PC-9 (cell line): ENCODE measurements around the gene ZFYVE9. TPM values are rescaled to one million over a fixed set of nuclear protein-coding genes. Genes with fewer than 3 reads are reported as not detected.
"Not testable (repeated sequence)": the region's sequence is repeated elsewhere in the genome, so short reads cannot be mapped to it uniquely, and the experiment has no call there.

Experiments used
- BruUV-seq: library from RNA; stranded (reverse); fragments of 400-500 nt; replicated peaks from 2 replicates; lab custom pipeline; 2021; lab: Mats Ljungman, UMichigan
- CTCF ChIA-PET: fragments of 300-600 bp; sonication (Branson Sonifier 250); formaldehyde crosslinking; loops from one replicate; lab custom pipeline; 2022; ENCODE audit warnings: antibody characterized with exemption; lab: Charles Lee
- POLR2A ChIA-PET: fragments of 300-600 bp; sonication (Branson Sonifier 250); formaldehyde crosslinking; loops from one replicate; lab custom pipeline; 2022; ENCODE audit warnings: antibody characterized with exemption; ENCODE audit not compliant: unreplicated experiment; lab: Charles Lee
- DNase-seq, 2 experiments: peaks; one replicate each; pipeline versions ENCODE4 v3.0.0 to v3.0.0-alpha.2; 2015 to 2022; ENCODE audit warnings: mixed read lengths in 1 of 2
- H2AFZ ChIP-seq: fragments of 200-600 bp; sonication (generic); 2 replicates; pipeline ENCODE4 v1.8.1; 2017; ENCODE audit warnings: antibody characterized with exemption
- H3F3A ChIP-seq: fragments of 200-600 bp; sonication (generic); 2 replicates; pipeline ENCODE4 v1.8.1; 2017; ENCODE audit warnings: antibody characterized with exemption, mild to moderate bottlenecking, low read depth; ENCODE audit not compliant: insufficient read depth
- H3K27ac ChIP-seq: fragments of 200-600 bp; sonication (generic); 2 replicates; pipeline ENCODE4 v1.6.1; 2016; ENCODE audit warnings: mixed run types
- H3K27me3 ChIP-seq: fragments of 200-600 bp; sonication (generic); 2 replicates; pipeline ENCODE4 v1.6.1; 2016; ENCODE audit warnings: low read depth, mixed run types; ENCODE audit not compliant: insufficient read depth
- H3K36me3 ChIP-seq: fragments of 200-600 bp; sonication (generic); 2 replicates; pipeline ENCODE4 v1.6.1; 2016; ENCODE audit warnings: low read depth, mixed run types
- H3K4me1 ChIP-seq: fragments of 200-600 bp; sonication (generic); replicated peaks from 2 replicates; pipeline ENCODE4 v1.6.1; 2016; ENCODE audit warnings: mixed run types; ENCODE audit not compliant: insufficient read depth
- H3K4me2 ChIP-seq: fragments of 200-600 bp; sonication (generic); 2 replicates; pipeline ENCODE4 v1.6.1; 2017; ENCODE audit warnings: mixed run types
- H3K4me3 ChIP-seq: fragments of 200-600 bp; sonication (generic); 2 replicates; pipeline ENCODE4 v1.6.1; 2016; ENCODE audit warnings: mixed run types
- H3K79me2 ChIP-seq: fragments of 200-600 bp; sonication (generic); 2 replicates; pipeline ENCODE4 v1.6.1; 2017; ENCODE audit warnings: low read depth, mixed run types
- H3K9me2 ChIP-seq: fragments of 200-600 bp; sonication (generic); 2 replicates; pipeline ENCODE4 v1.8.1; 2017; ENCODE audit warnings: mild to moderate bottlenecking; ENCODE audit not compliant: insufficient read depth
- H3K9me3 ChIP-seq: fragments of 200-600 bp; sonication (generic); 2 replicates; pipeline ENCODE4 v1.8.1; 2016; ENCODE audit warnings: low read depth; ENCODE audit not compliant: insufficient read depth
- H4K20me1 ChIP-seq: fragments of 200-600 bp; sonication (generic); 2 replicates; pipeline ENCODE4 v1.8.1; 2017; ENCODE audit not compliant: insufficient read depth
- EZH2 ChIP-seq: fragments of 200-600 bp; sonication (generic); IDR thresholded peaks from 2 replicates; pipeline ENCODE4 v1.8.0; 2017; ENCODE audit warnings: antibody characterized with exemption, low read depth
- intact Hi-C: fragments of 100-400 bp; cut with micrococcal nuclease; formaldehyde crosslinking; loops from one replicate; pipeline ENCODE4 v1.10.0; 2022; ENCODE audit not compliant: unreplicated experiment
- total RNA-seq: library from RNA; stranded (reverse); gene quantifications from 2 replicates; pipeline ENCODE4 v1.2.3, GENCODE V29; 2021
- TF ChIP-seq, protein P1 (sequence below): fragments of 200-600 bp; sonication (generic); conservative IDR thresholded peaks from 2 replicates; pipeline ENCODE4 v1.6.1; 2017; ENCODE audit warnings: mixed run types, antibody characterized with exemption, mild to moderate bottlenecking, moderate library complexity

The ZFYVE9 gene
- total RNA-seq, 1 experiment from 2014 or later, result 20.7 TPM

DNA sequence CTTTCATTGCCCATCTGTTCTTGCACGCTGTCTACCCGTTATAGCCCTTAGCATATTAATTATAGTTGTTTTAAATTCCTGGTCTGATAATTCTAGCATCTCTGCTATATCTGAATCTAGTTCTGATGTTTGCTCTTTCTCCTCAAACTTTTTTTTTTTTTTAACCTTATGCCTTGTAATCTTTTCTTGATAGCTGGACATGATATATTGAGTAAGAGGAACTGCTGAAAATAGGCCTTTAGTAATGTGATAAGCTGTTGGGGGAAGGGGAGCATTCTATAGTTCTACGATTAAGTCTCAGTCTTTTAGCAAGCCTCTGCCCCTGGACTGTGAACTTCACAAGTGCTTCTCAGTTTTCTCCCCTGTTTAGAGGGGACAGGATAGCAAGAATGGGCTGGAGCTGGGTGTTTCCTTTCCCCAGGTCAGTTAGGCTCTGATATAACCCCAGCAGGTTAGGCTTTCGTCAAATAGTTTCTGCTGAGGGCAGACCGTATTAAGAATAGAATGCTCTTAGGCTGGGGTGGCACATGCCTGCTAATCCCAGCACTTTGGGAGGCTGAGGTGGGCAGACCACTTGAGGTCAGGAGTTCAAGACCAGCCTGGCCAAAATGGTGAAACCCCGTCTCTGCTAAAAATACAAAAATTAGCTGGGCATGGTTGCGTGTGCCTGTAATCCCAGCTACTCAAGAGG is 62.2 kb downstream of the ZFYVE9 start:
- Histone ChIP-seq H3K9me3 (no peaks in the 10 kb centered on the region), H2AFZ (no peak overlapping the region), H3K36me3 (no peaks in the 10 kb centered on the region), H3K79me2 (no peaks in the 10 kb centered on the region), H3K4me2 (no peak overlapping the region), H4K20me1 (no peaks in the 10 kb centered on the region), H3K27ac (no peak overlapping the region), H3F3A (no peaks in the 10 kb centered on the region), H3K27me3 (no peaks in the 10 kb centered on the region), H3K9me2 (0 out of 2 replicates have a peak, but pooled peaks cover 4% of the 10 kb centered on the region), H3K4me3 (no peak overlapping the region), H3K4me1 (no peaks in the 10 kb centered on the region)
- ChIA-PET CTCF (no interaction called here), POLR2A (no interaction called here)
- DNase-seq, result no peak
- no peak for TF ChIP-seq EZH2
- TF ChIP-seq, protein P1, sequence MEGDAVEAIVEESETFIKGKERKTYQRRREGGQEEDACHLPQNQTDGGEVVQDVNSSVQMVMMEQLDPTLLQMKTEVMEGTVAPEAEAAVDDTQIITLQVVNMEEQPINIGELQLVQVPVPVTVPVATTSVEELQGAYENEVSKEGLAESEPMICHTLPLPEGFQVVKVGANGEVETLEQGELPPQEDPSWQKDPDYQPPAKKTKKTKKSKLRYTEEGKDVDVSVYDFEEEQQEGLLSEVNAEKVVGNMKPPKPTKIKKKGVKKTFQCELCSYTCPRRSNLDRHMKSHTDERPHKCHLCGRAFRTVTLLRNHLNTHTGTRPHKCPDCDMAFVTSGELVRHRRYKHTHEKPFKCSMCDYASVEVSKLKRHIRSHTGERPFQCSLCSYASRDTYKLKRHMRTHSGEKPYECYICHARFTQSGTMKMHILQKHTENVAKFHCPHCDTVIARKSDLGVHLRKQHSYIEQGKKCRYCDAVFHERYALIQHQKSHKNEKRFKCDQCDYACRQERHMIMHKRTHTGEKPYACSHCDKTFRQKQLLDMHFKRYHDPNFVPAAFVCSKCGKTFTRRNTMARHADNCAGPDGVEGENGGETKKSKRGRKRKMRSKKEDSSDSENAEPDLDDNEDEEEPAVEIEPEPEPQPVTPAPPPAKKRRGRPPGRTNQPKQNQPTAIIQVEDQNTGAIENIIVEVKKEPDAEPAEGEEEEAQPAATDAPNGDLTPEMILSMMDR, result no peak
- intact Hi-C loops, result no loop called here
- no TSS peak for BruUV-seq

DNA sequence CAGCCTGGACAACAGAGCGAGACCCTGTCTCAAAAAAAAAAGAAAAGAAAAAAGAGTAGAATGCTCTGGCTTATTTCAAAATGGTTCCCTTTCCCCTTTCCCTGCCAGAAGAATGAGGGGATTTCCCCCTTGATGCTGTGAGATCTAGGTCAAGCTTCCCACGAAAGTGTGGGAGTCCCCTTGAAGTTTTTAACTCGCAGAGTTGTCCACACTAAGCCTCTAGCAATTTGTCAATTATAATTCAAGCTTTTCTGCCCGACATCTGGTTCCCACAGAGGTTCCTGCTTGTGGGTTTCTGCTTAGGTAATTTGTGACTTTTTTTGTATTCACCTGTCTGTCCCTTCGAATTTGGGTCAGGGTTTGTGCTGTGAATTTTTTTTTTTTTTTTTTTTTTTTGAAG is 62.8 kb downstream of the ZFYVE9 start:
- no peaks in the 10 kb centered on the region for H3F3A ChIP-seq
- no peak overlapping the region for H2AFZ ChIP-seq
- BruUV-seq, result no TSS peak
- TF ChIP-seq, protein P1, result no peak
- TF ChIP-seq EZH2, result no peak
- H3K4me1 ChIP-seq, result no peaks in the 10 kb centered on the region
- ChIA-PET CTCF (no interaction called here), POLR2A (no interaction called here)
- intact Hi-C loops, result no loop called here
- DNase-seq, result no peak
- no peaks in the 10 kb centered on the region for H4K20me1 ChIP-seq
- H3K36me3 ChIP-seq, result no peaks in the 10 kb centered on the region
- no peaks in the 10 kb centered on the region for H3K27me3 ChIP-seq
- H3K9me3 ChIP-seq, result no peaks in the 10 kb centered on the region
- no peaks in the 10 kb centered on the region for H3K79me2 ChIP-seq
- 0 out of 2 replicates have a peak, but pooled peaks cover under 1% of the 10 kb centered on the region for H3K9me2 ChIP-seq
- no peak overlapping the region for H3K4me3 ChIP-seq
- no peak overlapping the region for H3K27ac ChIP-seq
- no peak overlapping the region for H3K4me2 ChIP-seq

DNA sequence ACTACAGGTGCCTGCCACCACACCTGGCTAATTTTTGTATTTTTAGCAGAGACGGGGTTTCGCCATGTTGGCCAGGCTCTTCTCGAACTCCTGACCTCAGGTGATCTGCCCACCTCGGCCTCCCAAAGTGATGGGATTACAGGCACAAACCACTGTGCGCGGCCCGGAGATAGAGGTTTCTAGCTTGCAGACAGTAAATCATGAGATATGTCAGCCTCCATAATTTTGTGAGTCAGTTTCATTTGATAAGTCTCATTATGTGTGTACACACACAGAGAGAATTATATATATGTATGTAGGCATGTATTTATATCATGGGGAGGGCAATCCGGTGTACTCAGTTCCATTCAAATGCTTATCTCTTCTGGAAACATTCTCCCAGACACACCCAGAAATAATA is 64.8 kb downstream of the ZFYVE9 start:
- H3K27me3 ChIP-seq, H4K20me1 ChIP-seq, H3K9me3 ChIP-seq, H3K4me2 ChIP-seq, POLR2A ChIA-PET, H2AFZ ChIP-seq, BruUV-seq, intact Hi-C loops, H3K4me1 ChIP-seq, H3K27ac ChIP-seq, H3K4me3 ChIP-seq, H3K9me2 ChIP-seq, CTCF ChIA-PET, H3K79me2 ChIP-seq, DNase-seq, H3K36me3 ChIP-seq, H3F3A ChIP-seq: not testable (repeated sequence)

DNA sequence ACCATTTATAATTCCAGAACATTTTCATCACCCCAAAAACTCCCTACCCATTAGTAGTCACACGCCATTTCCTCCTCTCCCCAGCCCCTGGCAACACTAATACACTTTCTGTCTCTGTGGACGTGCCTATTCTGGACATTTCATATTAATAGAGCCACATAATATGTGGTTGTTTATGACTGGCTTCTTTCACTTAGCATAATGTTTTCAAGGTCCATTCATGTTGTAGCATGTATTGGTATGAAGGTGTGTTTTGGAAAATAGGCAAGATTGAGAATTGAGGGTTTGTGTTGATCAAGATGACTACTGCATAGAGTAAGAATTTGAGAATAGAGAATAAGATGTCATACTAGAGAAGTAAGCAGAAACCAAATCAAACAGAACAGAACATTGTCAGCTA is 67.5 kb downstream of the ZFYVE9 start:
- H4K20me1 ChIP-seq, result no peaks in the 10 kb centered on the region
- H3K9me3 ChIP-seq, result no peaks in the 10 kb centered on the region
- ChIA-PET CTCF (no interaction called here), POLR2A (no interaction called here)
- no peak for TF ChIP-seq EZH2
- TF ChIP-seq, protein P1, result no peak
- no peak overlapping the region for H3K27ac ChIP-seq
- DNase-seq, result no peak
- no peaks in the 10 kb centered on the region for H3F3A ChIP-seq
- no peak overlapping the region for H3K4me2 ChIP-seq
- H3K27me3 ChIP-seq, result no peaks in the 10 kb centered on the region
- H2AFZ ChIP-seq, result no peak overlapping the region
- no peaks in the 10 kb centered on the region for H3K79me2 ChIP-seq
- no peak overlapping the region for H3K4me3 ChIP-seq
- BruUV-seq, result no TSS peak
- H3K9me2 ChIP-seq, result no peaks in the 10 kb centered on the region
- intact Hi-C loops, result no loop called here
- no peaks in the 10 kb centered on the region for H3K36me3 ChIP-seq
- H3K4me1 ChIP-seq, result no peaks in the 10 kb centered on the region
